K562 (cell line): ENCODE data around the gene GPER1. TPM values are rescaled to one million over a fixed set of nuclear protein-coding genes. Genes with fewer than 3 reads are reported as not detected.

Experiments used
- CAMTA2 ChIP-seq: fragments of 250-450 bp; sonication (Bioruptor Pico); conservative IDR thresholded peaks from 2 replicates; pipeline ENCODE4 v1.5.1; 2022
- IRF9 ChIP-seq: fragments of 450-650 bp; IDR thresholded peaks from 2 replicates; pipeline ENCODE4 v1.6.1; 2016; ENCODE audit warnings: missing biosample characterization, missing genetic modification characterization
- KDM1A ChIP-seq, 2 experiments: fragments of 450-650 bp; IDR thresholded peaks; 2 replicates each; pipeline ENCODE4 v1.6.1; 2016; ENCODE audit warnings: mild to moderate bottlenecking in 2 of 2
- MCM2 ChIP-seq: fragments of 450-650 bp; IDR thresholded peaks from 2 replicates; pipeline ENCODE4 v1.6.1; 2017; ENCODE audit warnings: low read depth, mild to moderate bottlenecking
- MXD1 ChIP-seq: fragments of 250-450 bp; sonication (Bioruptor Pico); IDR thresholded peaks from 2 replicates; pipeline ENCODE4 v1.8.0; 2021; ENCODE audit warnings: borderline replicate concordance, mild to moderate bottlenecking, moderate library complexity; ENCODE audit not compliant: poor library complexity, severe bottlenecking
- POLR2A ChIP-seq: fragments of 450-650 bp; conservative IDR thresholded peaks from 2 replicates; pipeline ENCODE4 v1.6.1; 2016
- RBFOX2 ChIP-seq: fragments of 200-400 bp; formaldehyde crosslinking; IDR thresholded peaks from 2 replicates; pipeline ENCODE4 v1.6.1; 2017; ENCODE audit warnings: low read depth, mild to moderate bottlenecking, low read length, moderate library complexity
- RERE ChIP-seq: sonication (generic); formaldehyde crosslinking; IDR thresholded peaks from 2 replicates; pipeline ENCODE4 v1.8.0; 2023; ENCODE audit warnings: missing genetic modification reagents, mild to moderate bottlenecking, borderline replicate concordance
- SAFB2 ChIP-seq: fragments of 200-400 bp; formaldehyde crosslinking; IDR thresholded peaks from 2 replicates; pipeline ENCODE4 v1.6.1; 2018; ENCODE audit warnings: borderline replicate concordance, low read length, low read depth, moderate library complexity; ENCODE audit not compliant: severe bottlenecking
- SIN3B ChIP-seq: fragments of 450-650 bp; IDR thresholded peaks from 2 replicates; pipeline ENCODE4 v1.6.1; 2017; ENCODE audit warnings: low read depth, mild to moderate bottlenecking, moderate library complexity
- SMC3 ChIP-seq: conservative IDR thresholded peaks from 2 replicates; pipeline ENCODE4 v1.6.1; 2011; ENCODE audit warnings: low read depth, low read length, improper control_type of control experiment; ENCODE audit not compliant: insufficient read depth
- THAP12 ChIP-seq: fragments of 250-450 bp; sonication (Bioruptor Pico); IDR thresholded peaks from 2 replicates; pipeline ENCODE4 v1.9.0; 2021; ENCODE audit warnings: mild to moderate bottlenecking, inconsistent platforms
- USF1 ChIP-seq: sonication (generic); formaldehyde crosslinking; IDR thresholded peaks from 2 replicates; pipeline ENCODE4 v1.9.0; 2022; ENCODE audit warnings: mild to moderate bottlenecking, missing genetic modification reagents
- ZNF408 ChIP-seq: fragments of 250-450 bp; sonication (Bioruptor Pico); IDR thresholded peaks from 2 replicates; pipeline ENCODE4 v1.4.0; 2020; ENCODE audit warnings: low read depth, mild to moderate bottlenecking, moderate library complexity
- polyA plus RNA-seq, 8 experiments: library from polyadenylated mRNA; depleted of rRNA in 4 of 8; stranded (reverse) in 5 of 8; unstranded in 3 of 8; fragments of >200 nt; fragmentation: Nextera tagmentation in 2 of 8; fragmentation: Illumina TruSeq in 1 of 8; extraction: Ambion mirVana in 2 of 8; extraction: Trizol in 1 of 8; gene quantifications; 2 replicates each; pipeline versions ENCODE4 v1.2.1 to v1.2.3, GENCODE V29; 2011 to 2014; ENCODE audit warnings: inconsistent platforms in 1 of 8, missing spikeins in 1 of 8
- total RNA-seq, 7 experiments: library from RNA; depleted of rRNA in 6 of 7; stranded (reverse); fragments of >200 nt in 6 of 7; fragmentation: Illumina TruSeq in 2 of 7; extraction: Trizol in 2 of 7; gene quantifications; 2 replicates each; pipeline versions ENCODE4 v1.2.1 to v1.2.3, GENCODE V29; 2011 to 2021; ENCODE audit warnings: low replicate concordance in 1 of 7

GPER1 gene
- total and polyA plus RNA-seq, 9 of the 15 experiments (the other 6 are each of a cell fraction or from before 2014, with no cell fraction given), result 0.04 to 0.09 (median 0.08) TPM; not detected in 6

GRCh38 chr7:1044189-1045068 lies 43.5 kb upstream of the GPER1 start, which contains the start of gene GPR146 (continued):
- TF ChIP-seq CAMTA2 (CRISPR knock-in tag) (no peak), IRF9 (tag) (no peak), ZNF408 (CRISPR knock-in tag) (no peak), SMC3 (no peak), MCM2 (no peak), SAFB2 (no peak), RERE (no peak), USF1 (CRISPR knock-in tag) (0 out of 2 replicates have a peak, but pooled peaks have one; percentile 11), SIN3B (0 out of 2 replicates have a peak, but pooled peaks have one; percentile 19), THAP12 (CRISPR knock-in tag) (no peak), POLR2A (no peak), KDM1A (IDR thresholded peaks at IDR 0.05) (no peak), RBFOX2 (peak; percentile 63), MXD1 (no peak)
